ENCODE data around the gene SOCS2. TPM values are rescaled to one million over a fixed set of nuclear protein-coding genes. Genes with fewer than 3 reads are reported as not detected.

Gene SOCS2
- total RNA-seq, 1 donor from 2014 or later: 71.4 TPM

Other genes with a start within 250 kb of the SOCS2 start
- gene NUDT4, start 194.8 kb upstream of the SOCS2 start, total RNA-seq: 151 TPM
- gene UBE2N, start 130.7 kb upstream of the SOCS2 start, total RNA-seq: 180 TPM
- 82.2 TPM for gene MRPL42, start 105.2 kb upstream of the SOCS2 start, total RNA-seq
- 10.3 TPM for gene CRADD, start 104.7 kb downstream of the SOCS2 start, total RNA-seq

All from occipital lobe (tissue), 1 donor.